Upper lobe of left lung (tissue), 6 donors: ENCODE results near the gene GNA12. TPM values are rescaled to one million over a fixed set of nuclear protein-coding genes. Genes with fewer than 3 reads are reported as not detected.
A peak's percentile ranks its signal among the peaks of the same experiment; 100 is the strongest.

ENCODE experiments used
- ATAC-seq, 2 donors: fragments of 200-7000 bp; cut with Tn5 transposase; one replicate each; pipeline ENCODE4 v1.9.1; 2022; ENCODE audit warnings: mild to moderate bottlenecking in 2 of 2, moderate library complexity in 2 of 2; ENCODE audit not compliant: low FRiP score in 2 of 2
- DNase-seq, 2 donors: peaks; one replicate each; pipeline ENCODE4 v3.0.0-alpha.2; 2019 to 2020
- H3K27ac ChIP-seq, 4 donors: fragments of 200-600 bp; sonication (generic); one replicate each; pipeline ENCODE4 v1.5.1; 2016 to 2019
- H3K27me3 ChIP-seq, 4 donors: fragments of 200-600 bp; sonication (generic); one replicate each; pipeline ENCODE4 v1.5.1; 2017 to 2019
- H3K36me3 ChIP-seq, 4 donors: fragments of 200-600 bp; sonication (generic); one replicate each; pipeline ENCODE4 v1.5.1; 2016 to 2019
- H3K4me1 ChIP-seq, 4 donors: fragments of 200-600 bp; sonication (generic); one replicate each; pipeline ENCODE4 v1.5.1; 2018 to 2019
- H3K4me3 ChIP-seq, 4 donors: fragments of 200-600 bp; sonication (generic); one replicate each; pipeline ENCODE4 v1.5.1; 2017 to 2019; ENCODE audit warnings: mild to moderate bottlenecking in 2 of 4, moderate library complexity in 1 of 4
- H3K9me3 ChIP-seq, 4 donors: fragments of 200-600 bp; sonication (generic); one replicate each; pipeline ENCODE4 v1.5.1; 2018 to 2019
- CTCF ChIP-seq, 6 experiments: fragments of 450-650 bp in 4 of 6; fragments of 200-600 bp in 2 of 6; sonication (generic) in 2 of 6; IDR thresholded peaks; one replicate each; pipeline ENCODE4 v1.5.1; 2016 to 2019; ENCODE audit warnings: antibody characterized with exemption in 6 of 6
- EP300 ChIP-seq, 4 donors: sonication (generic); formaldehyde crosslinking; IDR thresholded peaks; one replicate each; pipeline ENCODE4 v1.5.1; 2017; ENCODE audit warnings: antibody characterized with exemption in 4 of 4, control low read depth in 2 of 4
- POLR2A ChIP-seq, 4 donors: fragments of 450-650 bp; IDR thresholded peaks; one replicate each; pipeline ENCODE4 v1.5.1; 2016 to 2017; ENCODE audit warnings: antibody characterized with exemption in 4 of 4, mild to moderate bottlenecking in 2 of 4
- POLR2AphosphoS5 ChIP-seq, 2 donors: sonication (generic); formaldehyde crosslinking; IDR thresholded peaks; one replicate each; pipeline ENCODE4 v1.5.1; 2017; ENCODE audit warnings: antibody characterized with exemption in 2 of 2
- WGBS, 2 donors: methylation state at CpG; one replicate each; pipeline ENCODE4 v1.1.5; 2017 to 2018; 5-methylcytosine and 5-hydroxymethylcytosine counted together
- total RNA-seq, 6 donors: library from RNA; depleted of rRNA in 4 of 6; stranded (reverse); fragments of >200 nt in 4 of 6; gene quantifications; one replicate each; pipeline versions ENCODE4 v1.1.0 to v1.2.1, GENCODE V29; 2016 to 2021
- donor health status: DM: no; HTN: no; CAD: no; lungs with moderate emphysema.
- donor health status: DM: no; HTN: yes; CAD: no; lungs with severe emphysema.

GNA12 gene
- total RNA-seq, 6 donors from 2014 or later: 24.0 to 52.3 (median 35.7) TPM

- Histone ChIP-seq H3K36me3 (no peaks in the 10 kb centered on the region), H3K4me1 (peaks cover 2 to 38% (median 26%) of the 10 kb centered on the region in 4 donors), H3K27me3 (no peaks in the 10 kb centered on the region), H3K4me3 (no peak overlapping the region), H3K27ac (peak overlapping the region in 3 of 4 donors; percentile 15 to 55 (median 54)), H3K9me3 (no peaks in the 10 kb centered on the region)
- peak in 1 of 2 donors; percentile 59 for DNase-seq
- ATAC-seq: peak in 1 of 2 donors; percentile 9
- WGBS, 2 donors: 46 to 51% methylated on average over 4 of the region's 4 CpGs
- TF ChIP-seq POLR2A (IDR thresholded peaks at IDR 0.05): no peak
- TF ChIP-seq EP300 (IDR thresholded peaks at IDR 0.05): no peak
- no peak for TF ChIP-seq POLR2AphosphoS5 (IDR thresholded peaks at IDR 0.05)
- no peak for TF ChIP-seq CTCF (IDR thresholded peaks at IDR 0.05)
Observed at GRCh38 chr7:2710901-2711551, 133.1 kb downstream of the GNA12 start.

- WGBS, 2 donors: 72 to 95% methylated on average over 4 to 11 of the region's 11 CpGs
- ATAC-seq (no peak), DNase-seq (no peak)
- peak overlapping the region in 1 of 4 donors; percentile 25 for H3K4me3 ChIP-seq
- no peak overlapping the region for H3K27ac ChIP-seq
- TF ChIP-seq POLR2AphosphoS5 (IDR thresholded peaks at IDR 0.05): no peak
- TF ChIP-seq EP300 (IDR thresholded peaks at IDR 0.05): no peak
- TF ChIP-seq POLR2A (IDR thresholded peaks at IDR 0.05): no peak
- no peak for TF ChIP-seq CTCF (IDR thresholded peaks at IDR 0.05)
- H3K27me3 ChIP-seq: no peaks in the 10 kb centered on the region
- H3K36me3 ChIP-seq: no peaks in the 10 kb centered on the region
- no peaks in the 10 kb centered on the region for H3K9me3 ChIP-seq
- peaks cover 2 to 35% (median 24%) of the 10 kb centered on the region in 4 donors for H3K4me1 ChIP-seq
Observed at GRCh38 chr7:2710286-2710655, 133.8 kb downstream of the GNA12 start.

- ATAC-seq (peak; percentile 71 to 84), DNase-seq (peak; percentile 80 to 95)
- TF ChIP-seq POLR2A (IDR thresholded peaks at IDR 0.05): no peak
- TF ChIP-seq EP300 (IDR thresholded peaks at IDR 0.05): no peak
- TF ChIP-seq CTCF (IDR thresholded peaks at IDR 0.05): peak; percentile 76 to 89 (median 86)
- Histone ChIP-seq H3K36me3 (no peaks in the 10 kb centered on the region), H3K27ac (no peak overlapping the region), H3K27me3 (no peaks in the 10 kb centered on the region), H3K4me1 (peaks cover 2 to 32% (median 24%) of the 10 kb centered on the region in 4 donors), H3K4me3 (peak overlapping the region in 2 of 4 donors; percentile 17 to 25), H3K9me3 (no peaks in the 10 kb centered on the region)
- WGBS, 2 donors: 47 to 80% methylated on average over 17 of the region's 35 CpGs
Observed at GRCh38 chr7:2709553-2710285, 134.4 kb downstream of the GNA12 start.

- WGBS, 2 donors: 80 to 82% methylated on average over 5 to 20 of the region's 20 CpGs
- TF ChIP-seq EP300 (IDR thresholded peaks at IDR 0.05) (no peak), CTCF (IDR thresholded peaks at IDR 0.05) (no peak), POLR2AphosphoS5 (IDR thresholded peaks at IDR 0.05) (no peak)
- no peaks in the 10 kb centered on the region for H3K36me3 ChIP-seq
- H3K9me3 ChIP-seq: no peaks in the 10 kb centered on the region
- no peak overlapping the region for H3K27ac ChIP-seq
- no peak overlapping the region for H3K4me3 ChIP-seq
- H3K4me1 ChIP-seq: peaks cover 2 to 32% (median 24%) of the 10 kb centered on the region in 4 donors
- DNase-seq: no peak
- H3K27me3 ChIP-seq: no peaks in the 10 kb centered on the region
- peak in 1 of 2 donors; percentile 3 for ATAC-seq
Observed at GRCh38 chr7:2708547-2709310, 135.4 kb downstream of the GNA12 start.
